Liver (tissue), 9 donors: ENCODE data around the gene DAPK3. TPM values are rescaled to one million over a fixed set of nuclear protein-coding genes. Genes with fewer than 3 reads are reported as not detected.

Source experiments
- DNase-seq: peaks from one replicate; pipeline ENCODE4 v3.0.0-alpha.2; 2017; ENCODE audit warnings: low spot score
- H3K27ac ChIP-seq, 2 donors: one replicate each; pipeline ENCODE4 v1.7.0; 2013; ENCODE audit warnings: inconsistent platforms in 2 of 2, low read length in 2 of 2, control low read depth in 1 of 2, low read depth in 1 of 2, mild to moderate bottlenecking in 1 of 2
- H3K27me3 ChIP-seq, 4 donors: one replicate each; pipeline versions ENCODE4 v1.6.1 to v1.7.0; 2013; ENCODE audit warnings: low read length in 3 of 4, inconsistent platforms in 1 of 4, mild to moderate bottlenecking in 1 of 4, moderate library complexity in 1 of 4; ENCODE audit not compliant: control insufficient read depth in 4 of 4, insufficient read depth in 4 of 4
- H3K36me3 ChIP-seq, 4 donors: one replicate each; pipeline versions ENCODE4 v1.6.1 to v1.7.0; 2013; ENCODE audit warnings: low read length in 3 of 4, mild to moderate bottlenecking in 3 of 4, low read depth in 1 of 4, moderate library complexity in 1 of 4; ENCODE audit not compliant: control insufficient read depth in 4 of 4, insufficient read depth in 3 of 4
- H3K4me1 ChIP-seq, 4 donors: one replicate each; pipeline versions ENCODE4 v1.6.1 to v1.7.0; 2013; ENCODE audit warnings: low read length in 3 of 4, mild to moderate bottlenecking in 3 of 4, moderate library complexity in 1 of 4; ENCODE audit not compliant: control insufficient read depth in 4 of 4, insufficient read depth in 4 of 4
- H3K4me3 ChIP-seq, 3 donors: one replicate each; pipeline versions ENCODE4 v1.6.1 to v1.7.0; 2013; ENCODE audit warnings: low read length in 3 of 3, control low read depth in 1 of 3, low read depth in 1 of 3, mild to moderate bottlenecking in 1 of 3
- H3K9ac ChIP-seq, 2 donors: one replicate each; pipeline ENCODE4 v1.7.0; 2013; ENCODE audit warnings: low read length in 2 of 2, mild to moderate bottlenecking in 2 of 2, moderate library complexity in 2 of 2, control low read depth in 1 of 2, low read depth in 1 of 2
- H3K9me3 ChIP-seq, 4 donors: one replicate each; pipeline versions ENCODE4 v1.6.1 to v1.7.0; 2013; ENCODE audit warnings: low read length in 3 of 4; ENCODE audit not compliant: control insufficient read depth in 4 of 4
- EGR1 ChIP-seq, 2 donors: IDR thresholded peaks; 2 replicates each; pipeline ENCODE4 v1.6.1; 2016 to 2018; ENCODE audit warnings: antibody characterized with exemption in 2 of 2, low read depth in 2 of 2
- FOXA2 ChIP-seq: IDR thresholded peaks from 2 replicates; pipeline ENCODE4 v1.6.1; 2016; ENCODE audit warnings: antibody characterized with exemption
- GABPA ChIP-seq, 2 donors: IDR thresholded peaks in 1 of 2; conservative IDR thresholded peaks in 1 of 2; 2 replicates each; pipeline ENCODE4 v1.6.1; 2016; ENCODE audit warnings: antibody characterized with exemption in 2 of 2, mild to moderate bottlenecking in 1 of 2, moderate library complexity in 1 of 2
- HNF4A ChIP-seq, 2 donors: conservative IDR thresholded peaks; 2 replicates each; pipeline ENCODE4 v1.6.1; 2016; ENCODE audit warnings: antibody characterized with exemption in 2 of 2, mild to moderate bottlenecking in 2 of 2
- HNF4G ChIP-seq: IDR thresholded peaks from 2 replicates; pipeline ENCODE4 v1.6.1; 2016; ENCODE audit warnings: antibody characterized with exemption
- JUND ChIP-seq, 2 donors: IDR thresholded peaks; 2 replicates each; pipeline ENCODE4 v1.6.1; 2016; ENCODE audit warnings: antibody characterized with exemption in 2 of 2
- RAD21 ChIP-seq, 2 donors: IDR thresholded peaks; 2 replicates each; pipeline ENCODE4 v1.6.1; 2016; ENCODE audit warnings: antibody characterized with exemption in 2 of 2, mild to moderate bottlenecking in 2 of 2
- RXRA ChIP-seq, 2 donors: IDR thresholded peaks; 2 replicates each; pipeline ENCODE4 v1.6.1; 2017 to 2018; ENCODE audit warnings: antibody characterized with exemption in 2 of 2, mild to moderate bottlenecking in 1 of 2
- TAF1 ChIP-seq: conservative IDR thresholded peaks from 2 replicates; pipeline ENCODE4 v1.6.1; 2016; ENCODE audit warnings: antibody characterized with exemption, mild to moderate bottlenecking
- YY1 ChIP-seq: IDR thresholded peaks from 2 replicates; pipeline ENCODE4 v1.6.1; 2016; ENCODE audit warnings: antibody characterized with exemption, mild to moderate bottlenecking
- WGBS: extraction: QIAGEN DNeasy Blood & Tissue Kit; methylation state at CpG from one replicate; pipeline ENCODE4 v1.1.7; 2013; 5-methylcytosine and 5-hydroxymethylcytosine counted together
- polyA plus RNA-seq, 2 donors: library from polyadenylated mRNA; stranded (reverse) in 1 of 2; unstranded in 1 of 2; fragments of 200-250 nt in 1 of 2; fragments of >200 nt in 1 of 2; fragmentation: Nextera tagmentation in 1 of 2; extraction: Ambion mirVana in 1 of 2; gene quantifications; one replicate each; pipeline versions ENCODE4 v1.2.1 to v1.2.3, GENCODE V29; 2013 to 2015
- total RNA-seq, 2 donors: library from RNA; depleted of rRNA; stranded (reverse); fragments of >200 nt; gene quantifications; one replicate each; pipeline ENCODE4 v1.2.3, GENCODE V29; 2014
- TF ChIP-seq, protein P1 (sequence below): IDR thresholded peaks from 2 replicates; pipeline ENCODE4 v1.6.1; 2016; ENCODE audit warnings: antibody characterized with exemption, mild to moderate bottlenecking
- TF ChIP-seq, protein P2 (sequence below): IDR thresholded peaks from 2 replicates; pipeline ENCODE4 v1.6.1; 2016; ENCODE audit warnings: antibody characterized with exemption
- TF ChIP-seq, protein P3 (sequence below): IDR thresholded peaks from 2 replicates; pipeline ENCODE4 v1.6.1; 2016; ENCODE audit warnings: antibody characterized with exemption
- TF ChIP-seq, protein P4 (sequence below): fragments of 150-350 bp; IDR thresholded peaks from 2 replicates; pipeline ENCODE4 v1.5.1; 2017; ENCODE audit warnings: improper control_type of control experiment, low read depth, low read length; ENCODE audit not compliant: missing input control
- donor health status: healthy.
- donor health status: healthy.
- donor health status: healthy.
- donor health status: healthy.
- donor health status: healthy.

Gene DAPK3
- total and polyA plus RNA-seq, 4 donors, result 3.0 to 29.5 (median 23.8) TPM

DNA sequence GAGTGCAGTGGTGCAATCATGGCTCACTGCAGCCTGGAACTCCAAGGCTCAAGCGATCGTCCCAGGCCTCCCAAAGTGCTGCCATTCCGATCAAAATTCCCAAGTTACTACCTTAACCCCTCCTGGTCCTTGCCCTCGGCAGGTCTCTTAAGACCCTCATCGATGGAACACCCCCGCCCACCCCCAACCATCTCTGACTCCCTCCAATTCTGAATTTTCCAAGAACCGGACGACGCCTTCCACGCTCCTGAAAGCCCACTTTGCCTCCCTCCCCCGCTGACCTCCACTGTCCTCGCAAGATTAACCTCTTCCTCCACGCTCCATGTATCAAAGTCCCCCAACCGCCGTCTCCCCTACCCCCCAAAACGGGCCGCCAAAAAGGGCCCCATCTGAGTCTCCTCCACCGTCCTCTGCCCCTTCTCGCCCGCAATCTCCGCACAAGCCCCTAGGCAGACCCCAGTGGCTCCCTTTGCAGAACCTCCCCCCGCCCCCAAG is 539 bp downstream of the DAPK3 start:
- WGBS, result 1% methylated on average over 22 of the region's 22 CpGs

DNA sequence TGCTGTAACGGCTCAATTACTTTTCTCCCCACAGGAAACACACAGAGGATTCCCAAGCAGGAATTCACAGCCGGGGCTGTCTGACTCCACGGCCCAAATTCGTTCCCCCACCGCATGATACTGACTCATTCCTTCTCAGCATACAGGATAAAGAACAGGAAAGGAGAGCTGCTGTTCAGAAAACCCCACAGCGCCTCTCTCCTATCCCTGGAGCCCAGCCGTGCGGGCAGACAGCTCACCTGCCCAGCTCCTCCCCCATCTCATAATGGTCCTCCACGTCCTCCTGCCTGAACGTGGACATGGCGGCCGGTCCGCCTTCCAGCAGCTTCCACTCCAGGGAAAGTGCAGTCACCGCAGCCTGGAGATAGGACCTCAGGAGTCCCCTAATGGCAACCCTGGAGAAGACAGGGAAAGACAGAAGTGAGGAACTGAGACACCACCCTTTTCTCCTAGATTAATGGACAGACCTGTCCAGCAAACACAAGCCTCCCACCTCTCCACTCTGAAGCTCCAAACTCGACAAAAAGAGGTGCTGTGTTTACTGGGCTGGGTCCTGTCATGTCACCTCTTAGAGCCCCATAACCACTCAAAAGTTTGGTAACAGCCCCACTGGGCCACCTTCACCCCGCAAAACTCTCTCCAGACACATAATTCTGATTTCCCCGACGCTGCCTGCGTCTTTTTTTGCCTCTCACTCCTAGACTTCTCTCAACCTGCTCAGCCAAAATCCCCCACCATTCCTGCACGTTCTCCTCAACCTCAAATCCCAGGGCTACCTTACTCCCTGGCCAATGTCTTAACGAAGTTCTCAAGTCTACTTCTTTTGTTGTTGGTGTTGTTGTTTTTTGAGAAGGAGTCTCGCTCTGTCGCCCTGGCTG is 1.2 kb downstream of the DAPK3 start:
- H3K36me3 ChIP-seq, result peaks cover 0 to 17% (median 8%) of the 10 kb centered on the region in 4 donors
- TF ChIP-seq, protein P1, sequence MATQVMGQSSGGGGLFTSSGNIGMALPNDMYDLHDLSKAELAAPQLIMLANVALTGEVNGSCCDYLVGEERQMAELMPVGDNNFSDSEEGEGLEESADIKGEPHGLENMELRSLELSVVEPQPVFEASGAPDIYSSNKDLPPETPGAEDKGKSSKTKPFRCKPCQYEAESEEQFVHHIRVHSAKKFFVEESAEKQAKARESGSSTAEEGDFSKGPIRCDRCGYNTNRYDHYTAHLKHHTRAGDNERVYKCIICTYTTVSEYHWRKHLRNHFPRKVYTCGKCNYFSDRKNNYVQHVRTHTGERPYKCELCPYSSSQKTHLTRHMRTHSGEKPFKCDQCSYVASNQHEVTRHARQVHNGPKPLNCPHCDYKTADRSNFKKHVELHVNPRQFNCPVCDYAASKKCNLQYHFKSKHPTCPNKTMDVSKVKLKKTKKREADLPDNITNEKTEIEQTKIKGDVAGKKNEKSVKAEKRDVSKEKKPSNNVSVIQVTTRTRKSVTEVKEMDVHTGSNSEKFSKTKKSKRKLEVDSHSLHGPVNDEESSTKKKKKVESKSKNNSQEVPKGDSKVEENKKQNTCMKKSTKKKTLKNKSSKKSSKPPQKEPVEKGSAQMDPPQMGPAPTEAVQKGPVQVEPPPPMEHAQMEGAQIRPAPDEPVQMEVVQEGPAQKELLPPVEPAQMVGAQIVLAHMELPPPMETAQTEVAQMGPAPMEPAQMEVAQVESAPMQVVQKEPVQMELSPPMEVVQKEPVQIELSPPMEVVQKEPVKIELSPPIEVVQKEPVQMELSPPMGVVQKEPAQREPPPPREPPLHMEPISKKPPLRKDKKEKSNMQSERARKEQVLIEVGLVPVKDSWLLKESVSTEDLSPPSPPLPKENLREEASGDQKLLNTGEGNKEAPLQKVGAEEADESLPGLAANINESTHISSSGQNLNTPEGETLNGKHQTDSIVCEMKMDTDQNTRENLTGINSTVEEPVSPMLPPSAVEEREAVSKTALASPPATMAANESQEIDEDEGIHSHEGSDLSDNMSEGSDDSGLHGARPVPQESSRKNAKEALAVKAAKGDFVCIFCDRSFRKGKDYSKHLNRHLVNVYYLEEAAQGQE, result peak; percentile 7
- TF ChIP-seq FOXA2, result no peak
- peak overlapping the region; percentile 72 to 89 (median 77) for H3K4me3 ChIP-seq
- H3K9me3 ChIP-seq, result no peaks in the 10 kb centered on the region
- DNase-seq, result no peak
- H3K27me3 ChIP-seq, result no peaks in the 10 kb centered on the region
- H3K27ac ChIP-seq, result peak overlapping the region; percentile 84 to 90
- H3K9ac ChIP-seq, result peak overlapping the region in 1 of 2 donors; percentile 30
- H3K4me1 ChIP-seq, result peaks cover 4 to 25% (median 13%) of the 10 kb centered on the region in 4 donors
- WGBS, result 57% methylated on average over 23 of the region's 23 CpGs

More for the DNA sequence above, 539 bp downstream of the DAPK3 start:
- TF ChIP-seq TAF1, result no peak
- TF ChIP-seq GABPA (IDR thresholded peaks at IDR 0.05 in 1 of 2, conservative IDR thresholded peaks at IDR 0.05 in 1 of 2), result no peak
- TF ChIP-seq, protein P2, sequence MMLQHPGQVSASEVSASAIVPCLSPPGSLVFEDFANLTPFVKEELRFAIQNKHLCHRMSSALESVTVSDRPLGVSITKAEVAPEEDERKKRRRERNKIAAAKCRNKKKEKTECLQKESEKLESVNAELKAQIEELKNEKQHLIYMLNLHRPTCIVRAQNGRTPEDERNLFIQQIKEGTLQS, result no peak
- Histone ChIP-seq H3K9ac (peak overlapping the region; percentile 30 to 68), H3K4me3 (peak overlapping the region; percentile 72 to 89 (median 77)), H3K4me1 (peaks cover 4 to 25% (median 13%) of the 10 kb centered on the region in 4 donors), H3K27ac (peak overlapping the region; percentile 84 to 90), H3K36me3 (peaks cover 0 to 17% (median 10%) of the 10 kb centered on the region in 4 donors), H3K27me3 (no peaks in the 10 kb centered on the region), H3K9me3 (no peaks in the 10 kb centered on the region)
- no peak for DNase-seq

DNA sequence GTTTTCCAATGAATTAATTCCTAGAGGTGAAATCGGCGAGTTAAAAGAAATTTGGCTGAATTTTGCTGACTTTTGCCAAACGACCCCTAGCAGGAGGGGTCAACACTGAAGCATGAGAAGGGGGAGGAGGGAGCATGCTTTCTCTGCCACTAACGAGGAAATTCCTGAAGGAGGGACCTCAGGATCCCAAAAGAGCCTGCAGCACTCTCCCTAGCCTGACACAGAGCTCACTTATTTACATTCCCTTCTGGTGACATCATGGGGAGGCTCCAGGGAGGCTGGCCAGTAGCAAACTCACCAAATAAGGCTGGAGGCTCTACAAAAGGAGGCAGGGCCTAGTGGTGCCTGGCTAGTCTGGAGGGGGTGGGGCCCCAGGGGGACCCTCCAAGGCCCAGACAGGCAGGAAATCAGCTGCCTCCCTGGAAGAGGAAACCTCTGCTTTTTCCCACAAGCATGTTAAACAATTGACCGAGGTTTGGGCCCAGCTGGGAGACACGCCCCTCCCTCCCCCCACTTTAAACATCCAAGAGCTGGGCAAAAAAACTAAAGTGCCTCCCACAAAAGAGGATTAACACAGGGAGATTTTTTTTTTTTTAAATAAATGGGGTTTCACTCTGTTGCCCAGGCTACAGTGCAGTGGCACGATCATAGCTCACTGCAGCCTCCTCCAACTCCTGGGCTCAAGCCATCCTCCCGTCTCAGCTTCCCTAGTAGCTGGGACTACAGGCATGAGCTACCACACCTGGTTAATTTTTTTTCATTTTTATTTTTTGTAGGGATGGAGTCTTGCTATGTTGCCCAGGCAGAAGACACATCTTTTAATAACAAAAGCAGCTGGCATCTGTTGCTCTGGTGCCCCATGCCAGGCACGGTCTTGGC is 2.1 kb downstream of the DAPK3 start:
- H3K27me3 ChIP-seq, result no peaks in the 10 kb centered on the region
- no peak overlapping the region for H3K4me3 ChIP-seq
- H3K36me3 ChIP-seq, result peaks cover 0 to 24% (median 11%) of the 10 kb centered on the region in 4 donors
- peak overlapping the region; percentile 84 to 90 for H3K27ac ChIP-seq
- no peak for DNase-seq
- WGBS, result 64% methylated on average over 9 of the region's 9 CpGs
- H3K9ac ChIP-seq, result peak overlapping the region; percentile 12 to 18
- peaks cover 4 to 25% (median 13%) of the 10 kb centered on the region in 4 donors for H3K4me1 ChIP-seq
- H3K9me3 ChIP-seq, result no peaks in the 10 kb centered on the region
- TF ChIP-seq, protein P3, sequence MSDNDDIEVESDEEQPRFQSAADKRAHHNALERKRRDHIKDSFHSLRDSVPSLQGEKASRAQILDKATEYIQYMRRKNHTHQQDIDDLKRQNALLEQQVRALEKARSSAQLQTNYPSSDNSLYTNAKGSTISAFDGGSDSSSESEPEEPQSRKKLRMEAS, result no peak
- TF ChIP-seq, protein P1, result peak; percentile 73
- no peak for TF ChIP-seq HNF4G
- TF ChIP-seq, protein P4, sequence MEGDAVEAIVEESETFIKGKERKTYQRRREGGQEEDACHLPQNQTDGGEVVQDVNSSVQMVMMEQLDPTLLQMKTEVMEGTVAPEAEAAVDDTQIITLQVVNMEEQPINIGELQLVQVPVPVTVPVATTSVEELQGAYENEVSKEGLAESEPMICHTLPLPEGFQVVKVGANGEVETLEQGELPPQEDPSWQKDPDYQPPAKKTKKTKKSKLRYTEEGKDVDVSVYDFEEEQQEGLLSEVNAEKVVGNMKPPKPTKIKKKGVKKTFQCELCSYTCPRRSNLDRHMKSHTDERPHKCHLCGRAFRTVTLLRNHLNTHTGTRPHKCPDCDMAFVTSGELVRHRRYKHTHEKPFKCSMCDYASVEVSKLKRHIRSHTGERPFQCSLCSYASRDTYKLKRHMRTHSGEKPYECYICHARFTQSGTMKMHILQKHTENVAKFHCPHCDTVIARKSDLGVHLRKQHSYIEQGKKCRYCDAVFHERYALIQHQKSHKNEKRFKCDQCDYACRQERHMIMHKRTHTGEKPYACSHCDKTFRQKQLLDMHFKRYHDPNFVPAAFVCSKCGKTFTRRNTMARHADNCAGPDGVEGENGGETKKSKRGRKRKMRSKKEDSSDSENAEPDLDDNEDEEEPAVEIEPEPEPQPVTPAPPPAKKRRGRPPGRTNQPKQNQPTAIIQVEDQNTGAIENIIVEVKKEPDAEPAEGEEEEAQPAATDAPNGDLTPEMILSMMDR, result no peak
- TF ChIP-seq RAD21 (IDR thresholded peaks at IDR 0.05), result peak in 1 of 2 donors; percentile 25
- no peak for TF ChIP-seq EGR1 (IDR thresholded peaks at IDR 0.05; ENCODE audit: low read depth in 2 of 2)
- peak; percentile 25 to 50 for TF ChIP-seq RXRA (IDR thresholded peaks at IDR 0.05)
- TF ChIP-seq HNF4A (conservative IDR thresholded peaks at IDR 0.05), result no peak
- TF ChIP-seq TAF1, result no peak
- peak; percentile 52 for TF ChIP-seq YY1
- TF ChIP-seq JUND (IDR thresholded peaks at IDR 0.05), result peak; percentile 99
